Dendritic cell treated with granulocyte-macrophage colony-stimulating factor and Interleukin-4, amounts not matched to agents 40 ng/mL and 50 ng/mL, for 4 days (primary cell): ENCODE data around the gene NAT16.

Experiments
- H3K27ac Mint-ChIP-seq: one replicate; pipeline ENCODE4 v1.8.0; 2022; ENCODE audit warnings: mild to moderate bottlenecking, mixed read lengths
- H3K27me3 Mint-ChIP-seq: one replicate; pipeline ENCODE4 v1.8.0; 2022; ENCODE audit warnings: mild to moderate bottlenecking, mixed read lengths
- H3K36me3 Mint-ChIP-seq: one replicate; pipeline ENCODE4 v1.8.0; 2022; ENCODE audit warnings: low read depth, mixed read lengths
- H3K4me1 Mint-ChIP-seq: one replicate; pipeline ENCODE4 v1.8.0; 2022; ENCODE audit warnings: low read depth, mixed read lengths
- H3K4me3 Mint-ChIP-seq: one replicate; pipeline ENCODE4 v1.8.0; 2022; ENCODE audit warnings: mild to moderate bottlenecking, moderate library complexity, mixed read lengths
- H3K9me3 Mint-ChIP-seq: one replicate; pipeline ENCODE4 v1.8.0; 2022; ENCODE audit warnings: mixed read lengths
- intact Hi-C: fragments of 100-400 bp; cut with micrococcal nuclease; formaldehyde crosslinking; loops from one replicate; pipeline ENCODE4 v1.15.0; 2022

Gene NAT16

GRCh38 chr7:101195884-101196283, 15.8 kb upstream of the NAT16 start:
- H3K27me3 Mint-ChIP-seq, result peaks cover 57% of the 10 kb centered on the region
- no peaks in the 10 kb centered on the region for H3K36me3 Mint-ChIP-seq
- H3K27ac Mint-ChIP-seq, result no peak overlapping the region
- H3K4me1 Mint-ChIP-seq, result peaks cover 5% of the 10 kb centered on the region
- H3K9me3 Mint-ChIP-seq, result no peaks in the 10 kb centered on the region
- H3K4me3 Mint-ChIP-seq, result no peak overlapping the region
- intact Hi-C loops, result no loop called here

- Mint-ChIP-seq H3K36me3 (no peaks in the 10 kb centered on the region), H3K27me3 (peaks cover 34% of the 10 kb centered on the region), H3K9me3 (no peaks in the 10 kb centered on the region), H3K27ac (no peak overlapping the region), H3K4me3 (no peak overlapping the region), H3K4me1 (peaks cover 18% of the 10 kb centered on the region)
- intact Hi-C loops, result no loop called here
These were observed 9.0 kb upstream of the NAT16 start for GRCh38 chr7:101189109-101189508.

- Mint-ChIP-seq H3K9me3 (peaks cover 8% of the 10 kb centered on the region), H3K36me3 (no peaks in the 10 kb centered on the region), H3K4me1 (peaks cover 23% of the 10 kb centered on the region), H3K4me3 (no peak overlapping the region), H3K27me3 (peaks cover 43% of the 10 kb centered on the region), H3K27ac (peak overlapping the region; percentile 7)
- intact Hi-C loops, result no loop called here
These were observed 6.8 kb upstream of the NAT16 start for GRCh38 chr7:101186844-101187428.

GRCh38 chr7:101186194-101186593, 6.1 kb upstream of the NAT16 start:
- Mint-ChIP-seq H3K27ac (no peak overlapping the region), H3K9me3 (peaks cover 8% of the 10 kb centered on the region), H3K27me3 (peaks cover 48% of the 10 kb centered on the region), H3K4me3 (no peak overlapping the region), H3K36me3 (no peaks in the 10 kb centered on the region), H3K4me1 (peaks cover 23% of the 10 kb centered on the region)
- intact Hi-C loops, result no loop called here

GRCh38 chr7:101185258-101185839, 5.3 kb upstream of the NAT16 start:
- peaks cover 23% of the 10 kb centered on the region for H3K4me1 Mint-ChIP-seq
- H3K27me3 Mint-ChIP-seq, result peaks cover 52% of the 10 kb centered on the region
- H3K9me3 Mint-ChIP-seq, result peaks cover 8% of the 10 kb centered on the region
- intact Hi-C loops, result no loop called here
- H3K36me3 Mint-ChIP-seq, result no peaks in the 10 kb centered on the region
- H3K4me3 Mint-ChIP-seq, result no peak overlapping the region
- H3K27ac Mint-ChIP-seq, result no peak overlapping the region

- H3K27me3 Mint-ChIP-seq, result peaks cover 88% of the 10 kb centered on the region
- H3K4me1 Mint-ChIP-seq, result peaks cover 17% of the 10 kb centered on the region
- H3K9me3 Mint-ChIP-seq, result peaks cover 8% of the 10 kb centered on the region
- no peaks in the 10 kb centered on the region for H3K36me3 Mint-ChIP-seq
- no peak overlapping the region for H3K4me3 Mint-ChIP-seq
- intact Hi-C loops, result no loop called here
- H3K27ac Mint-ChIP-seq, result no peak overlapping the region
These were observed 380 bp downstream of the NAT16 start for GRCh38 chr7:101179713-101180112.

- H3K27ac Mint-ChIP-seq, result no peak overlapping the region
- H3K9me3 Mint-ChIP-seq, result peaks cover 8% of the 10 kb centered on the region
- peaks cover 90% of the 10 kb centered on the region for H3K27me3 Mint-ChIP-seq
- intact Hi-C loops, result no loop called here
- H3K36me3 Mint-ChIP-seq, result no peaks in the 10 kb centered on the region
- H3K4me1 Mint-ChIP-seq, result peaks cover 19% of the 10 kb centered on the region
- H3K4me3 Mint-ChIP-seq, result no peak overlapping the region
These were observed 976 bp downstream of the NAT16 start for GRCh38 chr7:101179117-101179516.

- Mint-ChIP-seq H3K9me3 (peaks cover 6% of the 10 kb centered on the region), H3K4me1 (peaks cover 32% of the 10 kb centered on the region), H3K36me3 (no peaks in the 10 kb centered on the region), H3K27me3 (peaks cover 98% of the 10 kb centered on the region), H3K4me3 (no peak overlapping the region), H3K27ac (no peak overlapping the region)
- intact Hi-C loops, result no loop called here
These were observed 2.4 kb downstream of the NAT16 start for GRCh38 chr7:101177644-101178043.

GRCh38 chr7:101175664-101176063, 4.4 kb downstream of the NAT16 start:
- Mint-ChIP-seq H3K9me3 (no peaks in the 10 kb centered on the region), H3K4me3 (no peak overlapping the region), H3K27me3 (peaks cover 99% of the 10 kb centered on the region), H3K4me1 (peaks cover 46% of the 10 kb centered on the region), H3K27ac (no peak overlapping the region), H3K36me3 (no peaks in the 10 kb centered on the region)
- intact Hi-C loops, result no loop called here

- Mint-ChIP-seq H3K27me3 (peaks cover 99% of the 10 kb centered on the region), H3K27ac (no peak overlapping the region), H3K4me1 (peaks cover 58% of the 10 kb centered on the region), H3K9me3 (no peaks in the 10 kb centered on the region), H3K4me3 (no peak overlapping the region), H3K36me3 (no peaks in the 10 kb centered on the region)
- intact Hi-C loops, result no loop called here
These were observed 5.7 kb downstream of the NAT16 start for GRCh38 chr7:101174322-101174854.

GRCh38 chr7:101173752-101174244, 6.3 kb downstream of the NAT16 start:
- H3K4me1 Mint-ChIP-seq, result peaks cover 58% of the 10 kb centered on the region
- intact Hi-C loops, result no loop called here
- no peaks in the 10 kb centered on the region for H3K36me3 Mint-ChIP-seq
- H3K4me3 Mint-ChIP-seq, result peak overlapping the region; percentile 20
- no peak overlapping the region for H3K27ac Mint-ChIP-seq
- H3K27me3 Mint-ChIP-seq, result peaks cover 99% of the 10 kb centered on the region
- no peaks in the 10 kb centered on the region for H3K9me3 Mint-ChIP-seq

- Mint-ChIP-seq H3K4me3 (peak overlapping the region; percentile 41), H3K4me1 (peaks cover 64% of the 10 kb centered on the region)
These were observed 7.0 kb downstream of the NAT16 start for GRCh38 chr7:101172854-101173751.

GRCh38 chr7:101172005-101172853, 7.9 kb downstream of the NAT16 start:
- peaks cover 66% of the 10 kb centered on the region for H3K4me1 Mint-ChIP-seq
- no peak overlapping the region for H3K4me3 Mint-ChIP-seq
- intact Hi-C loops, result no loop called here

More at GRCh38 chr7:101172854-101173751, 7.0 kb downstream of the NAT16 start:
- intact Hi-C loops, result no loop called here
- no peaks in the 10 kb centered on the region for H3K9me3 Mint-ChIP-seq
- no peak overlapping the region for H3K27ac Mint-ChIP-seq
- peaks cover 99% of the 10 kb centered on the region for H3K27me3 Mint-ChIP-seq
- H3K36me3 Mint-ChIP-seq, result no peaks in the 10 kb centered on the region

More at GRCh38 chr7:101172005-101172853, 7.9 kb downstream of the NAT16 start:
- Mint-ChIP-seq H3K27ac (no peak overlapping the region), H3K27me3 (peaks cover 99% of the 10 kb centered on the region), H3K36me3 (no peaks in the 10 kb centered on the region), H3K9me3 (no peaks in the 10 kb centered on the region)
